Right ventricle myocardium inferior (tissue), 1 donor: Measurements from ENCODE around the gene NDUFA11. TPM values are rescaled to one million over a fixed set of nuclear protein-coding genes. Genes with fewer than 3 reads are reported as not detected.
"Not testable (repeated sequence)": the region's sequence is repeated elsewhere in the genome, so short reads cannot be mapped to it uniquely, and the experiment has no call there.

Experiments used
- ATAC-seq: fragments of 200-7000 bp; cut with Tn5 transposase; one replicate; pipeline ENCODE4 v1.9.1; 2020; ENCODE audit warnings: mild to moderate bottlenecking, moderate library complexity
- DNase-seq: peaks from one replicate; pipeline ENCODE4 v3.0.0; 2021; ENCODE audit errors: missing footprints
- intact Hi-C: fragments of 100-400 bp; cut with DNase I; formaldehyde crosslinking; loops from one replicate; pipeline ENCODE4 v1.11.0; 2022
- total RNA-seq: library from RNA; stranded (reverse); fragmentation: NEBNext Ultra II Directional; extraction: Animal tissue kit (Norgen Biotek cat#: 25700); gene quantifications from one replicate; pipeline ENCODE4 v1.2.1, GENCODE V29; 2021
- donor health status: DM: no; HTN: yes; CAD: no; lungs with severe emphysema.

NDUFA11 gene
- total RNA-seq, 1 donor from 2014 or later: 571 TPM

DNA sequence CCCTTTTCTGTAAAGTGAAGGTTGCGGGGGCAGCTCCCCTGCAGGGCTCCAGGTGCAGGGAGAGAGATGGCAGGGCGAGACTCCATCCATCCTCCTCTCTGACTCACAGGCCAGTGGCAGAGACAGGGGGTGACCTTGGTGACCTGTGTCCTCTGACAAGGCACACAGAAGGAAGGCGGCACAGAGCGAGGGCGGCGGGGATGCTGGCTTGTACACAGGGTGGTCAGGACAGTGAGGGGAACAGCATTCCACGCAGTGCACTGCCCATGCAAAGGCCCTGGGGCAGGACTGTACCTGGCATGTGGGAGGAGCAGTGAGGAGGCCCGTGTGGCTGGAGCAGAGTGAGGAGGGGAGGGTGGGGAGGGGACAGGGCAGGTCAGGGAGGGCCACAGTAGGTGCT lies 7.7 kb downstream of the NDUFA11 start:
- ATAC-seq: no peak
- intact Hi-C loops: loop anchor here (2.0 kb wide), 1 partner anchor 67 kb away; no protein-coding TSS in a partner anchor
- DNase-seq: no peak

DNA sequence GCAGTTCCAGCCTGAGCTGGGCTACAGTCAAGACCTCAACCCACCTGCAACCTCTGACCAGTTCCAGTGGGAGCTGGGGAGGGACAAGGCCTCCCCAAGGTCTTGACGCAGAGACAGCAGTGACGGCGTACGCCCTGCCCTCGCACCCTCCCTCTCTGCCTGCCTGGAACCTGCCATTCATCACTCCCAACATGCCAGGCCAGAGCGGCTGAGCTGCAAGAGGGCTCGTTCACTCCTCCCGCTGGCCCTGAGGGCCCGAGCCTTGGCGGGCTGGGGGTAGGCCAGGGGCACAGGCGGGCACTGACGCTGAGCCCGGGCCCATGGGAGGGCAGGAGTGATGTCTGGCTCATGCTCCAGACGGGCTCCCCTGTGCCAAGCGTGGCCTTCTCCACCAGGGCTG lies 8.2 kb downstream of the NDUFA11 start:
- ATAC-seq (peak; percentile 25), DNase-seq (no peak)
- intact Hi-C loops: loop anchor here (2.0 kb wide), 1 partner anchor 67 kb away; no protein-coding TSS in a partner anchor

DNA sequence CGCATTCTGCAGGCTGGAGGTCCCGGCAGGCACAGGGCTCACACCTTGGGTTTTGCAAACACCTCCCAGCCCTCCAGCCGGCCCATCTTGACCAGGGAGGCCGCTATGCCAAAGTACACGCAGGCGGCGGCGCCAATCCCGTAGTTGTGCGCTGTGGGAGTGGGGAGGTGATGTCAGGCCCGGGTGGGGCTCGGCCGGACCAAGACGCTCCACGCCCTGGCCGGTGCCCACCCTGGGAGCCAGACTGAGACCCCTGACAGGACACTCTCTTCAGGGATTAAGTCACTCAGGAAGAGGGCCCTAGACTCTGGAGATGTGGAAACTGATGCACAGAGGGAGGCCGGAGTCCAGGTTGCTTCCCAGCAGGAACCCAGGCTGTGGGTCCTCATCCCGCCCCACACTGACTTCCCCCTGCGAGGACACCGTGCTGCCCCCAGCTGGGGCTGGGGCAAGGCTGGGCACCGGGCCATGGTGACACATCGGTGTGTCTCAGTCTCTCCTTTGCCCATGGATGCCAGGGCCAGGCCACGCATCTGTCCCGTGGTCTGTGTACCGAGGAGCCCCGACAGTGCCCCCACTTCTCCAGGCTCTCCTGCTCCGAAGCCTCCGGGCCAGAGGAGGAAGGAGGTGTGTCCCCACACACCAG lies 8.8 kb downstream of the NDUFA11 start:
- ATAC-seq (peak; percentile 4), DNase-seq (no peak)
- intact Hi-C loops: loop anchor here (2.0 kb wide), 1 partner anchor 66 kb away; no protein-coding TSS in a partner anchor

GRCh38 chr19:5893907-5894703 lies 9.5 kb downstream of the NDUFA11 start:
- ATAC-seq (peak; percentile 49), DNase-seq (no peak)
- intact Hi-C loops: loop anchor here (2.0 kb wide), 1 partner anchor 65 kb away; no protein-coding TSS in a partner anchor

DNA sequence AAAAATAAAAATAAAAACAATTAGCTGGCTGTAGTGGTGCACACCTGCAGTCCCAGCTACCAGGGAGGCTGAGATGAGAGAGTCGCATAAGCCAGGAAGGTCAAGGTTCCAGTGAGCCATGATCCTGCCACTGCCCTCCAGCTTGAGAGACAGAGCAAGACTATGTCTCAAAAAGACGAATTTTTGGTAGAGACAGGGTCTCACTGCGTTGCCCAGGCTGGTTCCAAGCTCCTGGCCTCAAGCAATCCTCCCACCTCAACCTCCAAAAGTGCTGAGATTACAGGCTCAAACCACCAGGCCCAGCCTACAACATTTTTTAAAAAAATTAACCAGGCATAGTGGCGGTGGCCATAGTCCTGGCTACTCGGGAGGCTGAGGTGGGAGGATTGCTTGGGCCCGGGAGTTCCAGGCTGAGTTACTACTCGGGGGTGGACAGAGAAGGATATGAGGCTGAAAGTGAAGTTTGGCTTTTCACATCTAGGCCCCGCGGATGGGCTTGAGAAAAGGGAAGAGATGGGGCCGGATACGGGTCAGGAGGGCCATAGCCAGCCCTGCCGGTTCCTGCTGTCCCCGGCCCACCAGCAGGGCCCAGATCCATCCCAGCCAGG lies 10.2 kb downstream of the NDUFA11 start:
- DNase-seq (no peak), ATAC-seq (no peak)
- intact Hi-C loops: no loop called here

DNA sequence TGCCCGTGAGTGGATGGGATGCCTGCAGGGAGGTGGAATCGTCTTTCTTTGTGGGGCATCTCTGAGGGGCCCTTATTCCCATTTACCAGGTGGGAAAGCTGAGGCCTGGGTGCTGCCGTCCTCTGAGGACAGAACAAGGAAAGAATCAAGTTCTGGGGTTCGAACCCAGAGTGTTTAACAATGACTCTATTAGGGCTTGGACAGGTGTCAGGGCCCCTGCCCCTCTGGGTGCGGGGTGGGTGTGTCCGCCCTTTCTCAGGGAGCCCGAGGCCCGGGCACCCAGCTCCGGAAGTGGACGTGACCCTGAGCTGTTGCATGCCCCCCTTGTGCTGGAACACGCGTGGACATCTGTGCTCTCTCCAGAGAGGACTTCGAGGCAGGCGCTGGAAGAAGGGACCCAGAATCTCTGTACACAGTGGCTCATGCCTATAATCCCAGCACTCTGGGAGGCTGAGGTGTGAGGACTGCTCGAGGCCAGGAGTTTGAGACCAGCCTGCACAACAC lies 10.8 kb downstream of the NDUFA11 start:
- intact Hi-C loops: loop anchor here (1.0 kb wide), 1 partner anchor 89 kb away; no protein-coding TSS in a partner anchor
- no peak for ATAC-seq
- no peak for DNase-seq

DNA sequence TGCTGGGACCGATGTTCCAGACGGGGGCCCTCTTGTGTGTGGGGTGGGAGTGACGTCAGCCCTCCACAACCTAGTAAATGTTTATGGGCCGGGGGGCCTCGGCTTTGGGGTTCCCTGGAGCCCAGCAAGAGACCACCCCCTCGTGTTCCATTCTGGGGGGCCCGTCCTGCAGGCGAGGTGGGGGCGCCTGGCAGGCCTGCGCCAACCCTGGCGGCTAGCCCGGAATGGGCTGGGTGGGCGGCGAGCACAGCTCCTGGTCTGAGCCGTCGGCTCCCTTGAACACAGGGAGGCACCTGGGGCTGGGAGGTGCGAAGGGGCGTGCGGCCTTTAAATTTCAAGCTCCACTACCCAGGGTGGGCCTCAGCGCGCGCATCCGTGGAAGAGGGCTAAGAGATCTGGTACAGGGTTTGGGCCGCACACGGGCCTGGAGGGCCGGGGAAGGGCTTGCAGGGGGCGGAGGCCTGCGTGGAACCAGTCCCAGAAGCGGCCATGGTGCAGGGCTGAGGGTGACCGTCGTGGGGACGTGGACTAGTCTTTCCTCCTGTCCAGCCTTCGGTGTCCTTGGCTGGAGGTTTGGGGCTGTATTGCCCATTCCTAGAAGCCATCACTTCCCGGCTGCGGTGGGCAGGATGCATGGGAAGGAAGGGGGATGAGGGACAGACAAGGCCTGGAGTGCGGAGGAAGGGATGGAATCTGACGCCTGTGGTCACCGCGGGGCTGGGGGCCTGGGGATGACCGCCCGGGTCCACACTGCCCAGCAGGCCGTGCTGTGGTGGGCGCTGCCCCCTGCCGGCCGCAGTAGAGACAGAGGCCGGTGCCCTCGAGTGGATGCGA lies 11.4 kb downstream of the NDUFA11 start:
- intact Hi-C loops: loop anchor here (1.0 kb wide), 1 partner anchor 88 kb away; no protein-coding TSS in a partner anchor
- DNase-seq (no peak), ATAC-seq (peak; percentile 61)

DNA sequence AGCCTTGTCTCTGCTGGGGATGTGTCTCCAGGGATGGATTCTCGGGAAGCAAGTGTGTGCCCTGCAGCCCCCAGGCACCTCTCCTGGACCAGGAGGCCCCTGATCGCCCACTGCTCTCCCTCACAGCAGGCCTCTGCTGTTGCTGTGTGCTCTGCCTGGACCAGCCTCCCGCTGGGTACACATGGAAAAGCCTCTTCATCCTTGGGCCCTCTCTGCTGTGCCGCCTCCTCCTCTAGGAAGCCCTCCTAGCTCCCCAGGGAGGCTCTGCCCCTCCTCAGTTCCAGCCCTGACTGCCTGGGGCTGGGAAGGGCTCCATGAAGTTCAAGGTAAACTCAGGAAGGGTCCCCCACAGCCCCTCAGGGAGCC lies 12.0 kb downstream of the NDUFA11 start:
- DNase-seq: no peak
- ATAC-seq: no peak
- intact Hi-C loops: no loop called here

GRCh38 chr19:5890099-5890498 lies 13.5 kb downstream of the NDUFA11 start:
- no peak for DNase-seq
- no peak for ATAC-seq
- intact Hi-C loops: no loop called here

- intact Hi-C loops: no loop called here
- DNase-seq (no peak), ATAC-seq (no peak)
Measured at GRCh38 chr19:5889288-5889971, 14.2 kb downstream of the NDUFA11 start.

DNA sequence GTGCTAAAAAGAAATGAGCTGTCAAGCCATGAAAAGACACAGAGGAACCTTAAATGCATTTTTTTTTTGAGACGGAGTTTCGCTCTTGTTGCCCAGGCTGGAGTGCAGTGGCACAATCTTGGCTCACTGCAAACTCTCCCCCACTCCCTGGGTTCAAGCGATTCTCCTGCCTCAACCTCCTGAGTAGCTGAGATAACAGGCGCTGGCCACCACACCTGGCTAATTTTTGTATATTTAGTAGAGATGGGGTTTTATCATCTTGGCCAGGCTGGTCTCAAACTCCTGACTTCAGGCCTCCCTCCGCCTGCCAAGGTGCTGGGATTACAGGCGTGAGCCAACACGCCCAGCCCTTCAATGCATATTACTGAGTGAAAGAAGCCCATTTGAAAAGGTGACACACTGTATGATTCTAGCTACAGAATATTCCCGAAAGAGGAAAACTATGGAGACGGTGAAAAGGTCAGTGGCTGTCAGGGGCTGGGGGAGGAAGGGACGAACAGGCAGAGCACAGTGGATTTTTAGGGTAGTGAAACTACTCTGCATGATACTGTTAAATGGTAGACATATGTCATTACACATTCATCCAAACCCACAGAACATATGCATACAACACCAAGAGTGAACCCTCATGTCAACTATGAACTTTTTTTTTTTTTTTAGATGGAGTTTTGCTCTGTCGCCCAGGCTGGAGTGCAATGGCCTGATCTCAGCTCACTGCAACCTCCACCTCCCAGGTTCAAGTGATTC lies 19.4 kb downstream of the NDUFA11 start:
- ATAC-seq, DNase-seq: not testable (repeated sequence)

GRCh38 chr19:5883157-5883873 lies 20.3 kb downstream of the NDUFA11 start:
- ATAC-seq, intact Hi-C loops, DNase-seq: not testable (repeated sequence)

More for the DNA sequence above, 19.4 kb downstream of the NDUFA11 start:
- intact Hi-C loops: not testable (repeated sequence)

DNA sequence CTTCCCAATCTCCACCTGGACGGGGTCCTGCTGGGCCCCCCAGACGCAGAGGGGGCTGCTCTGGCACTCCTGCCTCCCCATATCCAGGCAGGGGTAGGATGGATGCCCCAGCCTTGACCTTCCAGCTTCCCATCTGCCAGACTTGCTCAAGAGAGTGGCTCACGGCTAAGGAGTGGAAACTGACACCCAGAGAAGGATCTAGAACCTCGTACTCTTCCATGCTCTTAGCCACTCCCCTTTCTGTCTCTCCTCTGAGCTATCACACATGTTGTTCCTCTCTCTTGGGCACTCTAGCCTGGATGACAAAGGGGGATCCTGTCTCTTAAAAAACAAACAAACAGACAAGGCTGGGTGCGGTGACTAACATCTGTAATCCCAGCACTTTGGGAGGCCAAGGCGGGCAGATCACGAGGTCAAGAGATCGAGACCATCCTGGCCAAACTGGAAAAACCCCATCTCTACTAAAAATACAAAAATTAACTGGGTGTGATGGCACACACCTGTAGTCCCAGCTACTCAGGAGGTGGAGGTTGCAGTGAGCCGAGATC lies 21.1 kb downstream of the NDUFA11 start:
- intact Hi-C loops: no loop called here
- ATAC-seq: no peak
- DNase-seq: no peak

GRCh38 chr19:5881543-5882299 lies 21.9 kb downstream of the NDUFA11 start:
- no peak for DNase-seq

DNA sequence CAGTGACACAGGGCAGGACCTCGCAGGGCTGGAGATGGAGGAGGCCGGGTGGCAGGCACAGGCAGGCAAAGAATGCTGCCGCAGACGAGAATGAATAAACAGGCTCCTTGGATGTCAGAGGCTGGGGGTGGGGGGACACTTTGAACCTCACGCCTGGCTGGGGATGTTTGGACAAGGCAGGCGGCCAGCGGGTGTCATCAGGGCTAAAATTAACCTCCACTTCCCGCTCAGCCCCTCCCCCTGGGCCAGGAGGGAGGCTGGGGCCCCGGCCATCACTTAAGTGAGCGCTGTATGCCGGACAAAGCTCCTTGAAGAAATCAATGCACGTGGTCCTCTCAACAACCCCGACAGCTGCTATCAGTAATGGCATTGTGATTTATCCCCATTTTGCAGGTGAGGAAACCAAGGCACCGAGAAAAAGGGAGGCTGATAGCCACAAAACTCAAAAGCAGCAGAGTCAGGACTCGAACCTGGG lies 22.9 kb downstream of the NDUFA11 start:
- intact Hi-C loops: no loop called here
- DNase-seq (no peak), ATAC-seq (peak; percentile 86)

More at GRCh38 chr19:5881543-5882299, 21.9 kb downstream of the NDUFA11 start:
- no peak for ATAC-seq
- intact Hi-C loops: no loop called here

DNA sequence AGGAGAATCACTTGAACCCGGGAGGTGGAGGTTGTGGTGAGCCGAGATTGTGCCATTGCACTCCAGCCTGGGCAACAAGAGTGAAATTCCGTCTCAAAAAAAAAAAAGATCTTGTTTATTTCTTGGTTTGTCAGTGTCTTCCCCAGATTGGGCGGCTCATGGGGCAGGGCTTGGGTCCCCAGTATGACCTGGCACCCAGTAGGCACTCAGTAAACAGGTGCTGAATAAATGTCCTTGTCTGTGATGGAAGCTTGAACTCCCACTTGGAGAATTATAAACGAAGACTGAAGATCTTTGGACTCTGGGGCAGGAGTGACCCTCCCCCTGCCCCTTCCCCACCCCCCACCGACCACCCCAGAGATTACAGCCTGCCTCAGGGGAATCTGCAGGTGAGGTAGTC lies 23.4 kb downstream of the NDUFA11 start:
- intact Hi-C loops: no loop called here
- ATAC-seq (no peak), DNase-seq (no peak)
